Progenitor cell of endocrine pancreas (in vitro differentiated cells): ENCODE results near the gene EML6. TPM values are rescaled to one million over a fixed set of nuclear protein-coding genes. Genes with fewer than 3 reads are reported as not detected.
"Not testable (repeated sequence)": the region's sequence is repeated elsewhere in the genome, so short reads cannot be mapped to it uniquely, and the experiment has no call there.

Source experiments
- DNase-seq: peaks from one replicate; pipeline ENCODE4 v3.0.0; 2021; ENCODE audit warnings: low spot score; ENCODE audit not compliant: unreplicated experiment
- H3K27ac Mint-ChIP-seq: 2 replicates; pipeline ENCODE4 v1.8.0; 2021; ENCODE audit warnings: mild to moderate bottlenecking, moderate library complexity, mixed read lengths
- H3K27me3 Mint-ChIP-seq: 2 replicates; pipeline ENCODE4 v1.8.0; 2021; ENCODE audit warnings: mixed read lengths
- H3K36me3 Mint-ChIP-seq: 2 replicates; pipeline ENCODE4 v1.8.0; 2022; ENCODE audit warnings: mixed read lengths; ENCODE audit not compliant: insufficient read depth
- H3K4me1 Mint-ChIP-seq: 2 replicates; pipeline ENCODE4 v1.8.0; 2021; ENCODE audit warnings: low read depth, mixed read lengths
- H3K4me3 Mint-ChIP-seq: 2 replicates; pipeline ENCODE4 v1.8.0; 2021; ENCODE audit warnings: low read depth, mild to moderate bottlenecking, moderate library complexity, mixed read lengths
- H3K9me3 Mint-ChIP-seq: 2 replicates; pipeline ENCODE4 v1.8.0; 2021; ENCODE audit warnings: low read depth, mixed read lengths
- total RNA-seq: library from RNA; stranded (reverse); gene quantifications from 2 replicates; pipeline ENCODE4 v1.2.1, GENCODE V29; 2021
- TF ChIP-seq, protein P1 (sequence below): fragments of 200-600 bp; sonication (generic); IDR thresholded peaks from one replicate; pipeline ENCODE4 v1.5.0; 2021; ENCODE audit warnings: antibody characterized with exemption, mild to moderate bottlenecking; ENCODE audit not compliant: unreplicated experiment

Gene EML6
- total RNA-seq, 1 donor from 2014 or later, result 2.6 TPM

- Mint-ChIP-seq H3K4me1 (peaks cover 1% of the 10 kb centered on the region), H3K9me3 (no peaks in the 10 kb centered on the region), H3K36me3 (no peaks in the 10 kb centered on the region), H3K27me3 (no peaks in the 10 kb centered on the region), H3K27ac (no peak overlapping the region), H3K4me3 (no peak overlapping the region)
- DNase-seq, result no peak
- TF ChIP-seq, protein P1, sequence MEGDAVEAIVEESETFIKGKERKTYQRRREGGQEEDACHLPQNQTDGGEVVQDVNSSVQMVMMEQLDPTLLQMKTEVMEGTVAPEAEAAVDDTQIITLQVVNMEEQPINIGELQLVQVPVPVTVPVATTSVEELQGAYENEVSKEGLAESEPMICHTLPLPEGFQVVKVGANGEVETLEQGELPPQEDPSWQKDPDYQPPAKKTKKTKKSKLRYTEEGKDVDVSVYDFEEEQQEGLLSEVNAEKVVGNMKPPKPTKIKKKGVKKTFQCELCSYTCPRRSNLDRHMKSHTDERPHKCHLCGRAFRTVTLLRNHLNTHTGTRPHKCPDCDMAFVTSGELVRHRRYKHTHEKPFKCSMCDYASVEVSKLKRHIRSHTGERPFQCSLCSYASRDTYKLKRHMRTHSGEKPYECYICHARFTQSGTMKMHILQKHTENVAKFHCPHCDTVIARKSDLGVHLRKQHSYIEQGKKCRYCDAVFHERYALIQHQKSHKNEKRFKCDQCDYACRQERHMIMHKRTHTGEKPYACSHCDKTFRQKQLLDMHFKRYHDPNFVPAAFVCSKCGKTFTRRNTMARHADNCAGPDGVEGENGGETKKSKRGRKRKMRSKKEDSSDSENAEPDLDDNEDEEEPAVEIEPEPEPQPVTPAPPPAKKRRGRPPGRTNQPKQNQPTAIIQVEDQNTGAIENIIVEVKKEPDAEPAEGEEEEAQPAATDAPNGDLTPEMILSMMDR, result no peak
These were observed 35.8 kb upstream of the EML6 start for GRCh38 chr2:54687595-54688152.

DNA sequence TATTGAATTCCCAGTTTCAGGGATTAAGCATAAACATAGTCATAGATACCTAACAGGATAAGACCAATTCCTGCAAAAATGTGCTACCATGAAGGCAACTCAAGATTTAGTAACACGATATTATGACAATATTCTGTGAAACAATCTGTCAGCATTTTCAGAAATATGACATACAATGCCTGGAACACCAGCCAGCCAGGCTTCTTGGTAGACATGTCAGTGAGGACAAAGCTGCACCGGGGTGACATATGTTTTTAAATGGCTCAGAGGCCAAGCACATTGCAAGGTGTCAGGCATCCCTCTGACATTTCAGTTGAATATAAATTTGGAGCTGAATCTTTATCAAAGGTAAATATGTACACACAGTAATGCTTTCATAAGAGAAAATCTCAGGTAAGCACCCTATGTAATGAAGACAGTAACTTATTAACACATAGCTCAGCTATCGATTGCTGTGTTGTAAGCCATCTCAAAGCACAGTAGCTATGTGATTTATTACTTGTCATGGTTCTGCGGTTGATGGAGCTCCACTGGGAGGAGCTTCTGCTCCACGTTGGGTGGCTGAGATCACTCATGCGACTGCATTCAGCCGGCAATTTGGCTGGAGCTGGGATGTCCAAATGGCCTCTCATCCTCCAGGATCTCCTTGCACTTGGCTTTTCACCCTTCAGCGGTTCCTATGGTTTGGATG lies 31.9 kb upstream of the EML6 start:
- Mint-ChIP-seq H3K27me3 (no peaks in the 10 kb centered on the region), H3K27ac (no peak overlapping the region), H3K4me3 (no peak overlapping the region), H3K9me3 (no peaks in the 10 kb centered on the region), H3K4me1 (peaks cover 1% of the 10 kb centered on the region), H3K36me3 (no peaks in the 10 kb centered on the region)
- DNase-seq, result no peak
- TF ChIP-seq, protein P1, result no peak

GRCh38 chr2:54692556-54692955 lies 30.9 kb upstream of the EML6 start:
- Mint-ChIP-seq H3K27me3 (no peaks in the 10 kb centered on the region), H3K36me3 (no peaks in the 10 kb centered on the region), H3K27ac (no peak overlapping the region), H3K4me1 (peaks cover 1% of the 10 kb centered on the region), H3K9me3 (no peaks in the 10 kb centered on the region), H3K4me3 (no peak overlapping the region)
- TF ChIP-seq, protein P1, result no peak
- no peak for DNase-seq

DNA sequence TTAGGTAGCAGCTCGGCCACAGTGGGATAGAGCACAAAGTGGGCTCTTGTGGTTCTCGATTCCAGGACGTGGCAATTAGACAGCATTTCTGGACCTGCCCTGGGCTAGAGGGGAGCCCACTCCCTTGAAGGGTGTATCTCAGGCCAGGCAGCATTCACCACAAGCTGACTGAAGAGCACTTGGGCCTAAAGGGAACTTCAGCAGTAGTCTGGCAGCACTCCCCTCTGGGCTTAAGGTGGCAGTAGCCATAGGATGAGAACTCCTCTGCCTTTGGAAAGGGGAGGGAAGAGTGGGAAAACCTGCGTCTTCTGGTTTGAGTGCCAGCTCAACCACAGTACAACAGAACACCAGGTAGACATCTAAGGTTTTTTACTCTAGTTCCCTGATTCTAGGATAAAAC lies 28.1 kb upstream of the EML6 start:
- H3K27me3 Mint-ChIP-seq, result no peaks in the 10 kb centered on the region
- no peaks in the 10 kb centered on the region for H3K36me3 Mint-ChIP-seq
- H3K27ac Mint-ChIP-seq, result no peak overlapping the region
- no peak overlapping the region for H3K4me3 Mint-ChIP-seq
- DNase-seq, result no peak
- TF ChIP-seq, protein P1, result no peak
- H3K9me3 Mint-ChIP-seq, result peaks cover 8% of the 10 kb centered on the region
- H3K4me1 Mint-ChIP-seq, result no peaks in the 10 kb centered on the region

- Mint-ChIP-seq H3K4me3 (no peak overlapping the region), H3K27me3 (no peaks in the 10 kb centered on the region), H3K36me3 (no peaks in the 10 kb centered on the region), H3K4me1 (no peaks in the 10 kb centered on the region), H3K27ac (no peak overlapping the region), H3K9me3 (peaks cover 8% of the 10 kb centered on the region)
- no peak for DNase-seq
- TF ChIP-seq, protein P1, result no peak
These were observed 25.5 kb upstream of the EML6 start for GRCh38 chr2:54697934-54698333.

- not testable (repeated sequence) for DNase-seq, H3K4me1 Mint-ChIP-seq, H3K27ac Mint-ChIP-seq, H3K27me3 Mint-ChIP-seq, H3K9me3 Mint-ChIP-seq, H3K36me3 Mint-ChIP-seq, H3K4me3 Mint-ChIP-seq
These were observed 24.5 kb upstream of the EML6 start for GRCh38 chr2:54698926-54699325.
